ENCODE results near the gene DIS3L2. TPM values are rescaled to one million over a fixed set of nuclear protein-coding genes. Genes with fewer than 3 reads are reported as not detected.
"Not testable (repeated sequence)": the region's sequence is repeated elsewhere in the genome, so short reads cannot be mapped to it uniquely, and the experiment has no call there.

Gene DIS3L2
- total RNA-seq, 4 donors from 2014 or later = 10.3 to 63.9 (median 29.7) TPM

DNA sequence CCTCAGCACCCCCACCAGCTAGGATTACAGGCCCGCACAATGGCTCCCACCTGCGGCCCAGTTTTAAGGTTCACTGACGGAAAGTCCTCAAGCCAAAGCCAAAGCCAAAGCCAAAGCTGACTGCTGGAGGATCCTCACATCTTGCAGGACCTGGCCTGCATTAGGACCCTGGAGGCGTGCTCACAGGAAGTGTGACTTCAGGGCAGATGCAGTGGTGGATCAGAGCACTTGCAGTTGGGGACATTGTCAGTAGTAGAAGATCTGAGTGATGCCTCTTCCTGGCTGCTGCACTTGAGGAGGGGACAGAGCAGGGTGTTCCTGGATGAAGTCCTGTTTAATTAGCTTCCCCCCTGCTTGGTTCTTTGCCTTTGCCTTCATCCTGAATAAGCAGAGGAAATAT, 348.1 kb downstream of the DIS3L2 start:
- intact Hi-C loops (cut with DNase I; ENCODE audit: low total_unique reads) = no loop called here
- H3K4me3 ChIP-seq = no peak overlapping the region
- H3K36me3 ChIP-seq = no peaks in the 10 kb centered on the region
- no peak overlapping the region for H3K27ac ChIP-seq
- TF ChIP-seq, protein P1, sequence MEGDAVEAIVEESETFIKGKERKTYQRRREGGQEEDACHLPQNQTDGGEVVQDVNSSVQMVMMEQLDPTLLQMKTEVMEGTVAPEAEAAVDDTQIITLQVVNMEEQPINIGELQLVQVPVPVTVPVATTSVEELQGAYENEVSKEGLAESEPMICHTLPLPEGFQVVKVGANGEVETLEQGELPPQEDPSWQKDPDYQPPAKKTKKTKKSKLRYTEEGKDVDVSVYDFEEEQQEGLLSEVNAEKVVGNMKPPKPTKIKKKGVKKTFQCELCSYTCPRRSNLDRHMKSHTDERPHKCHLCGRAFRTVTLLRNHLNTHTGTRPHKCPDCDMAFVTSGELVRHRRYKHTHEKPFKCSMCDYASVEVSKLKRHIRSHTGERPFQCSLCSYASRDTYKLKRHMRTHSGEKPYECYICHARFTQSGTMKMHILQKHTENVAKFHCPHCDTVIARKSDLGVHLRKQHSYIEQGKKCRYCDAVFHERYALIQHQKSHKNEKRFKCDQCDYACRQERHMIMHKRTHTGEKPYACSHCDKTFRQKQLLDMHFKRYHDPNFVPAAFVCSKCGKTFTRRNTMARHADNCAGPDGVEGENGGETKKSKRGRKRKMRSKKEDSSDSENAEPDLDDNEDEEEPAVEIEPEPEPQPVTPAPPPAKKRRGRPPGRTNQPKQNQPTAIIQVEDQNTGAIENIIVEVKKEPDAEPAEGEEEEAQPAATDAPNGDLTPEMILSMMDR (IDR thresholded peaks at IDR 0.05) = no peak
- TF ChIP-seq POLR2A (IDR thresholded peaks at IDR 0.05) = no peak
- no peaks in the 10 kb centered on the region for H3K4me1 ChIP-seq
- no peaks in the 10 kb centered on the region for H3K27me3 ChIP-seq
- DNase-seq = no peak
- H3K9me3 ChIP-seq = peaks cover 0 to 5% of the 10 kb centered on the region in 2 donors

DNA sequence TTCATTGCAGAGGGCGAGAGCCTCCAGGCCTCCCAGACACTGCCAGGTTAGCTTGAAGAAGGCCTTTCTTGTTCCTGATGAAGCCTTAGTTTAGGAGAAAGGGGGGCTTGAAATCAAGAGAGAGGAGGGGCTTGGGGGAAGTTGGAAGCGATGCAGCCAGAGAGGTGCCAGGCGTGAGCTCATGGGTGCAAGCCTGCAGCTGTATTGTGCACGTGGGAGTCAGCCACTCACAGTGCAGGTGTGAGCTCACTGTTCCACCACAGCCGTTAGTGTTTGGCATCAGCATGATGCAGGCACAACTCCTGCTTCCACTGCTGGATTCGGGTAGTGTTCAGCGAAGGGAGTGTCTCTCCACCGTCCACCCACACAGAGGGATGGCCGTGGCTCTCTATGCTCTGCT, 348.6 kb downstream of the DIS3L2 start:
- no peaks in the 10 kb centered on the region for H3K4me1 ChIP-seq
- TF ChIP-seq, protein P1 (IDR thresholded peaks at IDR 0.05) = no peak
- TF ChIP-seq POLR2A (IDR thresholded peaks at IDR 0.05) = no peak
- H3K27me3 ChIP-seq = no peaks in the 10 kb centered on the region
- DNase-seq = no peak
- H3K27ac ChIP-seq = no peak overlapping the region
- no peak overlapping the region for H3K4me3 ChIP-seq
- intact Hi-C loops (cut with DNase I; ENCODE audit: low total_unique reads) = no loop called here
- peaks cover 0 to 5% of the 10 kb centered on the region in 2 donors for H3K9me3 ChIP-seq
- no peaks in the 10 kb centered on the region for H3K36me3 ChIP-seq

DNA sequence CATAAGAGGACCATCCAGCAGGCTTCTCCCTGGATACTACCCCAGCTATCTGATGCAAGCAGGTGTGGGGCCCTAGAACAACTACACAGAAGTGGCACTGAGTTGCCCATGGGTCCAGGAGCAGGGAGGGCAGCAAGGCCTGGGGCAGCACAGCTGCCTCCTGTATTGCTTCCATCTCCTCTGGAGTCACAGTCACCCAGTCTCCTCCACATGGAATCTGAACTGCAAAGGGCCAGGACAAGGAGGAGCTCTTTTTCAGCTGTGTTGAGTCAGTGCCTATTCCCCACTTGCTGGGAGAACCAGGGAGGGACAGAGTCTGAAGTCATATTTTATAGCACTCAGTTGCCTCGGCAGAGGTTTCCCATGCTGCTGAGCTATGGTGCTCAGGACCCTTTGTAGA, 349.2 kb downstream of the DIS3L2 start:
- DNase-seq = no peak
- no peak overlapping the region for H3K4me3 ChIP-seq
- TF ChIP-seq, protein P1 (IDR thresholded peaks at IDR 0.05) = no peak
- no peak for TF ChIP-seq POLR2A (IDR thresholded peaks at IDR 0.05)
- H3K4me1 ChIP-seq = no peaks in the 10 kb centered on the region
- H3K27me3 ChIP-seq = no peaks in the 10 kb centered on the region
- no peaks in the 10 kb centered on the region for H3K36me3 ChIP-seq
- no peak overlapping the region for H3K27ac ChIP-seq
- intact Hi-C loops (cut with DNase I; ENCODE audit: low total_unique reads) = no loop called here
- H3K9me3 ChIP-seq = peaks cover 0 to 5% of the 10 kb centered on the region in 2 donors

DNA sequence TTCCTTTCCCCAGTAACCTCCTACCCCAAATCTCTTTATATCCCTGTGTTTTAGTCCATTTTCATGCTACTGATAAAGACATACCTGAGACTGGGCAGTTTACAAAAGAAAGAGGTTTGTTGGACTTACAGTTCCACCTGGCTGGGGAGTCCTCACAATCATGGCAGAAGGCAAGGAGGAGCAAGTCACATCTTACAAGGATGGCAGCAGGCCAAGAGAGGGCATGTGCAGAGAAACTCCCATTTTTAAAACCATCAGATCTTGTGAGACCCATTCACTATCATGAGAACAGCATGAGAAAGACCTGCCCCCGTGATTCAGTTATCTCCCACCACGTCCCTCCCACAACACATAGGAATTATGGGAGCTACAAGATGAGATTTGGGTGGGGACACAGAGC, 352.1 kb downstream of the DIS3L2 start:
- H3K36me3 ChIP-seq; intact Hi-C loops (cut with DNase I; ENCODE audit: low total_unique reads); H3K9me3 ChIP-seq; DNase-seq; H3K4me3 ChIP-seq; H3K4me1 ChIP-seq; H3K27me3 ChIP-seq; H3K27ac ChIP-seq: not testable (repeated sequence)

DNA sequence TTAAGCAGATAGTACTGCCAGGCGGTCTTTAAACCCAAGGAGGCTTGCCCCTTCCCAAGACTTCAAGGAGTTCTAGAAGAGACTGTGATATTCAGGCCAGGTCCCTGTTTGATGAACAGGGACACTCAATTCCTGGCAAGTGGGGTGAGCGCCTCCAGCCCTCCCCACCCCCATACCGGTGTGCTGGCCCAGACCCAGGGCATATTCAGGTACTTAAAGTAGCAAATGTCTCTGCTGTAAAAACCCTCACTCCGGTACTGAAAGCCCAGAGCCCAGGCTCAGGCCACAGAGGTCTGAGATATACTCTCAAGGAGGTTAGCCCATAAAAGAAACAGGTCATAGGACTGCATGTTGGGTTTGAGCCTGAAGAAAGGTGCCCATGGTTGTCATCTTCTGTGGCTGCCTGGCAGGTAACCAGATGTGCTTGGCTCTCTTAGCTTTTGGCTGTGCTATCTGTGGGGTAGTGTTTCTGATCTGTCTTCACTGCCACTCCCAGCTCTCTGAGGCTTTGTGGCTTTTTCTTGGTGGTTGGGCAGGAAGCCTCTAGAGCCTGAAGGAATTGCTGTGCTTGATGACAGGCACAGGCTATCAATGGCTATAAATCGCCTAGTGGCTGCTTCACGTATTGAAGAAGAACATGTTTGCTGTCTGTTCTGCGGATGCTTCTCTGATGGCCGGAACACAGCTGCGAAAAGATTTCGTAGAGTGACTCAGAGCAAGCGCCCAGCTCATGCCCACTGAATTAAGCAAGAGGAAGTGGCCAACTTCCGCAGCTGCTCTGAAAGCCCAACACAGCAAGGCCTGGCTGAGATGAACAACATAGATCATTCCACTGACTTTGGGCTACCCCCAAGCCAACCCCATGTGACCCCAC, 353.8 kb downstream of the DIS3L2 start:
- Histone ChIP-seq H3K36me3 (no peaks in the 10 kb centered on the region), H3K9me3 (peaks cover 0 to 5% of the 10 kb centered on the region in 2 donors), H3K27ac (peak overlapping the region; percentile 8 to 53), H3K27me3 (no peaks in the 10 kb centered on the region), H3K4me3 (no peak overlapping the region), H3K4me1 (no peaks in the 10 kb centered on the region)
- DNase-seq = peak in 1 of 2 donors; percentile 45
- intact Hi-C loops (cut with DNase I; ENCODE audit: low total_unique reads) = no loop called here
- TF ChIP-seq POLR2A (IDR thresholded peaks at IDR 0.05) = no peak
- TF ChIP-seq, protein P1 (IDR thresholded peaks at IDR 0.05) = no peak

Measured in uterus (tissue), 4 donors.